Activated CD4-positive, CD25-positive, alpha-beta regulatory T cell treated with anti-CD3 and anti-CD28 coated beads, Interleukin-2, amount 50 U/mL, for 16 hours (primary cell): Measurements from ENCODE around the gene DAB1.

Experiments used
- DNase-seq: peaks from one replicate; pipeline ENCODE4 v3.0.0-alpha.2; 2020; ENCODE audit warnings: low read depth, low spot score

DAB1 gene

GRCh38 chr1:57423656-57424211 is at the start of gene DAB1:
Gene DAB1 (minus strand): TSS chr1:57424060. CDS start chr1:57291030, 133,030 bp downstream.
- no peak for DNase-seq

- DNase-seq = no peak
These were observed 49.6 kb upstream of the DAB1 start for GRCh38 chr1:57473448-57473847.

- DNase-seq = no peak
These were observed 48.1 kb upstream of the DAB1 start for GRCh38 chr1:57471995-57472394.

GRCh38 chr1:57470036-57470435 is 46.2 kb upstream of the DAB1 start:
- no peak for DNase-seq

GRCh38 chr1:57468641-57469523 is 45.0 kb upstream of the DAB1 start:
- no peak for DNase-seq

- no peak for DNase-seq
These were observed 44.0 kb upstream of the DAB1 start for GRCh38 chr1:57467830-57468229.

GRCh38 chr1:57464756-57465155 is 40.9 kb upstream of the DAB1 start:
- no peak for DNase-seq

GRCh38 chr1:57463343-57463742 is 39.5 kb upstream of the DAB1 start:
- DNase-seq = no peak

GRCh38 chr1:57461405-57461804 is 37.5 kb upstream of the DAB1 start:
- DNase-seq = no peak

- no peak for DNase-seq
These were observed 27.7 kb upstream of the DAB1 start for GRCh38 chr1:57451516-57451915.

GRCh38 chr1:57450981-57451380 is 27.1 kb upstream of the DAB1 start:
- DNase-seq = no peak

- DNase-seq = no peak
These were observed 23.7 kb upstream of the DAB1 start for GRCh38 chr1:57447551-57447950.

GRCh38 chr1:57443004-57443403 is 19.1 kb upstream of the DAB1 start:
- DNase-seq = no peak

- no peak for DNase-seq
These were observed 16.2 kb upstream of the DAB1 start for GRCh38 chr1:57440096-57440495.

- DNase-seq = no peak
These were observed 7.5 kb upstream of the DAB1 start for GRCh38 chr1:57431400-57431799.

- no peak for DNase-seq
These were observed 569 bp upstream of the DAB1 start for GRCh38 chr1:57424231-57425027.

- DNase-seq = no peak
These were observed 665 bp downstream of the DAB1 start for GRCh38 chr1:57423135-57423655.

- DNase-seq = no peak
These were observed 1.4 kb downstream of the DAB1 start for GRCh38 chr1:57422271-57423134.

- DNase-seq = no peak
These were observed 2.1 kb downstream of the DAB1 start for GRCh38 chr1:57421806-57422205.

- no peak for DNase-seq
These were observed 2.7 kb downstream of the DAB1 start for GRCh38 chr1:57420981-57421785.
